TTC549 (cell line): ENCODE measurements around the gene ALOX12.
"Not testable (repeated sequence)": the region's sequence is repeated elsewhere in the genome, so short reads cannot be mapped to it uniquely, and the experiment has no call there.

Experiments
- FAIRE-seq: peaks from 2 replicates; lab custom pipeline; 2012; peaks lifted over from hg19 to GRCh38; lab: Jason Lieb, UNC

The ALOX12 gene

GRCh38 chr17:6995500-6996255 lies at the start of gene ALOX12:
Gene ALOX12 (plus strand): TSS chr17:6996049. CDS start chr17:6996118, 69 bp downstream.
- no peak for FAIRE-seq

- FAIRE-seq: no peak
These were observed 48.1 kb upstream of the ALOX12 start for GRCh38 chr17:6947745-6948144.

GRCh38 chr17:6948562-6948961 lies 47.3 kb upstream of the ALOX12 start:
- no peak for FAIRE-seq

- no peak for FAIRE-seq
These were observed 46.9 kb upstream of the ALOX12 start for GRCh38 chr17:6948976-6949375.

GRCh38 chr17:6950938-6951337 lies 44.9 kb upstream of the ALOX12 start:
- FAIRE-seq: not testable (repeated sequence)

- no peak for FAIRE-seq
These were observed 42.2 kb upstream of the ALOX12 start for GRCh38 chr17:6953689-6954088.

GRCh38 chr17:6959700-6960099 lies 36.1 kb upstream of the ALOX12 start:
- no peak for FAIRE-seq

- FAIRE-seq: no peak
These were observed 26.5 kb upstream of the ALOX12 start for GRCh38 chr17:6969323-6969726.

- no peak for FAIRE-seq
These were observed 24.9 kb upstream of the ALOX12 start for GRCh38 chr17:6970992-6971391.

GRCh38 chr17:6979440-6979839 lies 16.4 kb upstream of the ALOX12 start:
- FAIRE-seq: not testable (repeated sequence)

GRCh38 chr17:6981426-6981825 lies 14.4 kb upstream of the ALOX12 start:
- FAIRE-seq: no peak

GRCh38 chr17:6985266-6985665 lies 10.6 kb upstream of the ALOX12 start:
- FAIRE-seq: no peak

- FAIRE-seq: no peak
These were observed 9.2 kb upstream of the ALOX12 start for GRCh38 chr17:6986676-6987075.

GRCh38 chr17:6989779-6990178 lies 6.1 kb upstream of the ALOX12 start:
- FAIRE-seq: no peak

- FAIRE-seq: not testable (repeated sequence)
These were observed 2.2 kb upstream of the ALOX12 start for GRCh38 chr17:6993613-6994056.

GRCh38 chr17:6994118-6994598 lies 1.7 kb upstream of the ALOX12 start:
- FAIRE-seq: no peak

GRCh38 chr17:6994666-6995256 lies 1.1 kb upstream of the ALOX12 start:
- no peak for FAIRE-seq

GRCh38 chr17:6996256-6997011 lies 585 bp downstream of the ALOX12 start:
- no peak for FAIRE-seq

GRCh38 chr17:6997171-6997570 lies 1.3 kb downstream of the ALOX12 start:
- FAIRE-seq: no peak

GRCh38 chr17:6998855-6999508 lies 3.1 kb downstream of the ALOX12 start:
- no peak for FAIRE-seq

GRCh38 chr17:7001318-7001961 lies 5.6 kb downstream of the ALOX12 start:
- no peak for FAIRE-seq
